GM21723 (cell line): ENCODE results near the gene L2HGDH.

Experiments used
- ATAC-seq: cut with Tn5 transposase; IDR thresholded peaks from one replicate; pipeline ENCODE4 v1.9.1; 2021; ENCODE audit warnings: mild to moderate bottlenecking, moderate library complexity; ENCODE audit not compliant: unreplicated experiment

Gene L2HGDH

GRCh38 chr14:50230701-50231474 is 81.1 kb downstream of the L2HGDH start:
- peak; percentile 36 for ATAC-seq

- ATAC-seq = no peak
Observed at GRCh38 chr14:50230401-50230700, 81.7 kb downstream of the L2HGDH start.

- ATAC-seq = no peak
Observed at GRCh38 chr14:50229681-50230080, 82.3 kb downstream of the L2HGDH start.

GRCh38 chr14:50228313-50228712 is 83.7 kb downstream of the L2HGDH start:
- no peak for ATAC-seq

GRCh38 chr14:50225974-50226297 is 86.1 kb downstream of the L2HGDH start:
- no peak for ATAC-seq

- ATAC-seq = no peak
Observed at GRCh38 chr14:50225067-50225973, 86.7 kb downstream of the L2HGDH start.

- no peak for ATAC-seq
Observed at GRCh38 chr14:50222055-50222613, 89.9 kb downstream of the L2HGDH start.

- no peak for ATAC-seq
Observed at GRCh38 chr14:50218501-50218900, 93.5 kb downstream of the L2HGDH start.

- no peak for ATAC-seq
Observed at GRCh38 chr14:50215416-50215815, 96.6 kb downstream of the L2HGDH start.

- no peak for ATAC-seq
Observed at GRCh38 chr14:50213795-50214194, 98.2 kb downstream of the L2HGDH start.

- no peak for ATAC-seq
Observed at GRCh38 chr14:50212726-50213125, 99.3 kb downstream of the L2HGDH start.

GRCh38 chr14:50210074-50210473 is 102.0 kb downstream of the L2HGDH start:
- ATAC-seq = no peak

- no peak for ATAC-seq
Observed at GRCh38 chr14:50198499-50198898, 113.5 kb downstream of the L2HGDH start.

GRCh38 chr14:50191499-50191898 is 120.5 kb downstream of the L2HGDH start:
- no peak for ATAC-seq
